NT2/D1 (cell line): Measurements from ENCODE around the gene TRMT6.

ENCODE experiments used
- SUZ12 ChIP-seq: IDR thresholded peaks from 2 replicates; pipeline ENCODE4 v1.6.1; 2011; ENCODE audit not compliant: insufficient read length, insufficient read depth; ENCODE audit errors: extremely low read depth
- YY1 ChIP-seq: IDR thresholded peaks from 2 replicates; pipeline ENCODE4 v1.6.1; 2011; ENCODE audit not compliant: insufficient read length, insufficient read depth
- ZNF274 ChIP-seq: IDR thresholded peaks from 2 replicates; pipeline ENCODE4 v1.6.1; 2011; ENCODE audit warnings: mild to moderate bottlenecking, low read depth, low read length

DNA sequence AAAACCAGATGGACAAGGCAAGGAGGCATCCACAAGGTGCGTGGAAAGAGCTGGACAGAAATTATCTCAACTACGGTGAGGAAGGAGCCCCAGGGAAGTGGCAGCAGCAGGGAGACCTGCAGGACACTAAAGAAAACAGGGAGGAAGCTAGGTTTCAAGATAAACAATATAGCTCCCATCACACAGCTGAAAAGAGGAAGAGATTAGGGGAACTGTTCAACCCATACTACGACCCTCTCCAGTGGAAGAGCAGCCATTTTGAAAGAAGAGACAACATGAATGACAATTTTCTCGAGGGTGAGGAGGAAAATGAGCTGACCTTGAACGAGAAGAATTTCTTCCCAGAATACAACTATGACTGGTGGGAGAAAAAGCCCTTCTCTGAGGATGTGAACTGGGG, 26.8 kb downstream of the TRMT6 start:
- no peak for TF ChIP-seq YY1
- no peak for TF ChIP-seq SUZ12
- no peak for TF ChIP-seq ZNF274
